ENCODE measurements around the gene COL25A1. TPM values are rescaled to one million over a fixed set of nuclear protein-coding genes. Genes with fewer than 3 reads are reported as not detected.

The COL25A1 gene
- total and polyA plus RNA-seq, 2 donors (not counting 3 experiments of a cell fraction or from before 2014, with no cell fraction given), result 0.21 to 3.5 TPM

- no TSS peak for BruUV-seq (replicated peaks)
- POLR2A ChIA-PET, result no interaction called here
- no peaks in the 10 kb centered on the region for H4K20me1 ChIP-seq (replicated peaks; ENCODE audit: control insufficient read depth, extremely low read depth, insufficient read depth, low read length)
- no peak overlapping the region for H3K9ac ChIP-seq (replicated peaks; ENCODE audit: extremely low read depth, insufficient read depth, low read length)
- no peaks in the 10 kb centered on the region for H3K9me1 ChIP-seq (replicated peaks; ENCODE audit: control insufficient read depth, extremely low read depth, insufficient read depth, low read length)
- H3K27me3 ChIP-seq (ENCODE audit: control insufficient read depth in 2 of 2, insufficient read depth in 2 of 2, low read length in 2 of 2), result no peaks in the 10 kb centered on the region
- H3K4me3 ChIP-seq (replicated peaks in 1 of 3; ENCODE audit: insufficient read depth in 1 of 3, low read depth in 1 of 3, low read length in 3 of 3), result no peak overlapping the region
- no peaks in the 10 kb centered on the region for H3K36me3 ChIP-seq (ENCODE audit: control insufficient read depth in 2 of 2, extremely low read depth in 1 of 2, insufficient read depth in 2 of 2, low read length in 2 of 2)
- dilution Hi-C loops (cut with MboI; ENCODE audit: extremely low pct_ligation_motif_present, low sequenced_read_pairs), result no loop called here
- CTCF ChIA-PET, result interaction anchor here (1.0 to 2.2 kb wide), 2 partner anchors 11 to 60 kb away, joined by 3 to 5 read pairs; partner anchors contain the start of gene COL25A1
- no peak for TF ChIP-seq POLR2AphosphoS5 (IDR thresholded peaks at IDR 0.05; ENCODE audit: insufficient read depth, low read depth, low read length)
- TF ChIP-seq EZH2 (IDR thresholded peaks at IDR 0.05; ENCODE audit: borderline replicate concordance, low read depth, low read length, severe bottlenecking), result no peak
- no peak for TF ChIP-seq FOS (IDR thresholded peaks at IDR 0.05; ENCODE audit: borderline replicate concordance, insufficient read depth, low read length)
- no peak for TF ChIP-seq JUN (IDR thresholded peaks at IDR 0.05; ENCODE audit: borderline replicate concordance, insufficient read depth, insufficient read length, low read depth)
- TF ChIP-seq MAX (IDR thresholded peaks at IDR 0.05; ENCODE audit: insufficient read depth, insufficient read length), result no peak
- TF ChIP-seq GATA2 (IDR thresholded peaks at IDR 0.05; ENCODE audit: insufficient read depth, insufficient read length, low read depth, low read length), result no peak
- TF ChIP-seq CTCF (IDR thresholded peaks at IDR 0.05; ENCODE audit: extremely low read depth in 1 of 2, insufficient read depth in 1 of 2, low read depth in 1 of 2, low read length in 2 of 2), result no peak
- TF ChIP-seq POLR2A (IDR thresholded peaks at IDR 0.05; ENCODE audit: low read depth, low read length), result no peak
- no peak for TF ChIP-seq MYC (IDR thresholded peaks at IDR 0.05; ENCODE audit: low read depth, low read length)
- intact Hi-C loops (cut with micrococcal nuclease), result loop anchor here (5.0 to 10.0 kb wide), 2 partner anchors 74 to 107 kb away; no protein-coding TSS in a partner anchor
- peaks cover 9% of the 10 kb centered on the region for H3K4me1 ChIP-seq (ENCODE audit: control insufficient read depth, extremely low read depth, insufficient read depth, low read length)
- H3K9me3 ChIP-seq (replicated peaks; ENCODE audit: control insufficient read depth, insufficient read depth, low read length), result no peaks in the 10 kb centered on the region
- FAIRE-seq (no peak), DNase-seq (ENCODE audit: low read depth, low spot score) (no peak)
- no peak overlapping the region for H3K4me2 ChIP-seq (ENCODE audit: insufficient read depth, low read length)
- H3K27ac ChIP-seq (ENCODE audit: insufficient read depth, low read depth, low read length), result no peak overlapping the region
- no peaks in the 10 kb centered on the region for H3K79me2 ChIP-seq (ENCODE audit: control insufficient read depth, insufficient read depth, low read length)
- H2AFZ ChIP-seq (ENCODE audit: low read depth, low read length), result no peak overlapping the region
These were observed 10.7 kb downstream of the COL25A1 start for GRCh38 chr4:109291707-109292238.
